GM21528 (cell line): ENCODE data around the gene ARHGAP26.

Experiments used
- ATAC-seq: cut with Tn5 transposase; IDR thresholded peaks from one replicate; pipeline ENCODE4 v1.9.1; 2021; ENCODE audit warnings: mild to moderate bottlenecking, moderate library complexity; ENCODE audit not compliant: unreplicated experiment, low FRiP score

Gene ARHGAP26

GRCh38 chr5:143165049-143165880 is 395.1 kb downstream of the ARHGAP26 start:
- ATAC-seq, result no peak

- no peak for ATAC-seq
Measured at GRCh38 chr5:143166090-143166489, 395.9 kb downstream of the ARHGAP26 start.

GRCh38 chr5:143166661-143167420 is 396.7 kb downstream of the ARHGAP26 start:
- ATAC-seq, result peak; percentile 52

- ATAC-seq, result no peak
Measured at GRCh38 chr5:143168171-143168741, 398.1 kb downstream of the ARHGAP26 start.

GRCh38 chr5:143168921-143169810 is 399.0 kb downstream of the ARHGAP26 start:
- ATAC-seq, result no peak

- no peak for ATAC-seq
Measured at GRCh38 chr5:143170104-143170503, 399.9 kb downstream of the ARHGAP26 start.

- ATAC-seq, result no peak
Measured at GRCh38 chr5:143170977-143171376, 400.8 kb downstream of the ARHGAP26 start.

GRCh38 chr5:143172739-143173138 is 402.6 kb downstream of the ARHGAP26 start:
- ATAC-seq, result no peak

- ATAC-seq, result no peak
Measured at GRCh38 chr5:143173139-143173889, 403.1 kb downstream of the ARHGAP26 start.

- ATAC-seq, result peak; percentile 85
Measured at GRCh38 chr5:143174714-143175398, 404.7 kb downstream of the ARHGAP26 start.

- no peak for ATAC-seq
Measured at GRCh38 chr5:143176048-143176447, 405.9 kb downstream of the ARHGAP26 start.

GRCh38 chr5:143177263-143177983 is 407.2 kb downstream of the ARHGAP26 start:
- no peak for ATAC-seq

- no peak for ATAC-seq
Measured at GRCh38 chr5:143179126-143179740, 409.1 kb downstream of the ARHGAP26 start.

- ATAC-seq, result no peak
Measured at GRCh38 chr5:143180751-143181150, 410.6 kb downstream of the ARHGAP26 start.

- ATAC-seq, result no peak
Measured at GRCh38 chr5:143181173-143181572, 411.0 kb downstream of the ARHGAP26 start.

- no peak for ATAC-seq
Measured at GRCh38 chr5:143182106-143182505, 411.9 kb downstream of the ARHGAP26 start.

GRCh38 chr5:143182901-143183820 is 413.0 kb downstream of the ARHGAP26 start:
- peak; percentile 67 for ATAC-seq
